SU-DHL-6 (cell line): Measurements from ENCODE around the gene FARP2.

Source experiments
- H2AFZ ChIP-seq: fragments of 200-600 bp; sonication (generic); 2 replicates; pipeline ENCODE4 v1.6.1; 2014; ENCODE audit warnings: low read depth, mild to moderate bottlenecking, moderate library complexity, mixed read lengths, antibody characterized with exemption, low read length; ENCODE audit not compliant: severe bottlenecking
- H3F3A ChIP-seq: fragments of 200-600 bp; shearing (Covaris generic); 2 replicates; pipeline ENCODE4 v1.6.0; 2016; ENCODE audit warnings: antibody characterized with exemption, mild to moderate bottlenecking; ENCODE audit not compliant: insufficient read depth
- H3K27ac ChIP-seq: fragments of 200-600 bp; sonication (generic); 2 replicates; pipeline ENCODE4 v1.5.1; 2016; ENCODE audit warnings: low read depth, mild to moderate bottlenecking, low read length, moderate library complexity, mixed read lengths
- H3K27me3 ChIP-seq: fragments of 200-600 bp; sonication (generic), shearing (Covaris generic); 2 replicates; pipeline ENCODE4 v1.6.0; 2014; ENCODE audit warnings: mild to moderate bottlenecking, low read length
- H3K36me3 ChIP-seq: fragments of 200-600 bp; sonication (generic); 2 replicates; pipeline ENCODE4 v1.6.1; 2014; ENCODE audit warnings: mild to moderate bottlenecking, low read length, mixed read lengths
- H3K4me2 ChIP-seq: fragments of 300-600, 200-600 bp; shearing (Covaris generic), sonication (generic); 2 replicates; pipeline ENCODE4 v1.6.0; 2014; ENCODE audit warnings: low read length, low read depth, mild to moderate bottlenecking; ENCODE audit not compliant: poor library complexity, severe bottlenecking
- H3K4me3 ChIP-seq: fragments of 200-600 bp; sonication (generic); 2 replicates; pipeline ENCODE4 v1.5.1; 2014; ENCODE audit warnings: antibody characterized with exemption, low read length, mild to moderate bottlenecking, mixed read lengths; ENCODE audit not compliant: insufficient read depth, poor library complexity, severe bottlenecking
- H3K79me2 ChIP-seq: fragments of 200-600 bp; sonication (generic); 2 replicates; pipeline ENCODE4 v1.6.1; 2014; ENCODE audit warnings: mild to moderate bottlenecking, low read length, moderate library complexity; ENCODE audit not compliant: insufficient read depth
- H3K9ac ChIP-seq: fragments of 200-600 bp; sonication (generic); 2 replicates; pipeline ENCODE4 v1.7.0; 2014; ENCODE audit warnings: mild to moderate bottlenecking, low read length
- H3K9me2 ChIP-seq: fragments of 200-600 bp; sonication (generic); replicated peaks from 2 replicates; pipeline ENCODE4 v1.6.1; 2014; ENCODE audit warnings: low read length; ENCODE audit not compliant: insufficient read depth
- H3K9me3 ChIP-seq: fragments of 200-600 bp; sonication (generic); 2 replicates; pipeline ENCODE4 v1.6.1; 2014; ENCODE audit warnings: low read length, mixed read lengths; ENCODE audit not compliant: insufficient read depth
- H4K20me1 ChIP-seq: fragments of 200-600 bp; sonication (generic); 2 replicates; pipeline ENCODE4 v1.6.1; 2014; ENCODE audit warnings: low read depth, mild to moderate bottlenecking, antibody characterized with exemption, low read length, moderate library complexity, mixed read lengths
- EZH2phosphoT487 ChIP-seq: fragments of 200-600 bp; sonication (generic), shearing (Covaris generic); conservative IDR thresholded peaks from 2 replicates; pipeline ENCODE4 v1.6.1; 2018; ENCODE audit warnings: mild to moderate bottlenecking, antibody characterized with exemption, low read length, moderate library complexity, mixed read lengths
- TF ChIP-seq, protein P1 (sequence below): fragments of 200-600 bp; sonication (generic); IDR thresholded peaks from one replicate; pipeline ENCODE4 v1.5.1; 2017; ENCODE audit warnings: antibody characterized with exemption, mild to moderate bottlenecking, low read length, moderate library complexity; ENCODE audit not compliant: insufficient read depth, poor library complexity, severe bottlenecking

FARP2 gene

DNA sequence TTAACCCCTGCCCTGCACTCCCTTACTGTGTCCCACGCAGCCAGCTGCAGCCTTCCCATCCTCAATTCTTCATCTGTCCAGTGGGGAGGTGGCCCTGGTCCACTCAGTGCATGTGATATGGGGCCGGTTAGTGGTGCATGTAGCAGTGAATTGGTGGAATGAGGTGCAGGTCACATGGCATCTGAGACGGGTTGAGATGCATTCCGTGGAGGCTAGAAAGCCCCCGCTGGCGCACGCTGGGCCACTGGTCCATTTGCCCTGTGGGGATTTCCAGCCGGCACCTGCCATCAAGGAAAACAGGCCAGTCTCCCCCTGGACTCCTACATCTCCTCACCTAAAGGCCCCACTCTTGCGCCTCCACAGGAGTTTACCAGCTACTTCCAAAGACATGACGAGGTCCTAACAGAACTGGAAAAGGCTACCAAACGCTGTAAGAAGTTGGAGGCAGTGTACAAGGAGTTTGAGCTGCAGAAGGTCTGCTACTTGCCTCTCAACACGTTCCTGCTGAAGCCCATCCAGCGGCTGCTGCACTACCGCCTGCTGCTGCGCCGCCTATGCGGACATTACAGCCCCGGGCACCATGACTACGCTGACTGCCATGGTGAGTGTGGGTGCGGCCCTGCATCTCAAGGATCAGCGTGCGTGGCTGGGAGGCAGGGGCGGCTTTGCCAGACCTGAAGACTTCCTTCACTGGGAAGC is 111.8 kb downstream of the FARP2 start:
- Histone ChIP-seq H3K27me3 (no peaks in the 10 kb centered on the region), H3K27ac (no peak overlapping the region), H3K9me3 (no peaks in the 10 kb centered on the region), H2AFZ (no peak overlapping the region), H3K9ac (no peak overlapping the region), H4K20me1 (no peaks in the 10 kb centered on the region), H3K36me3 (no peaks in the 10 kb centered on the region), H3K4me3 (no peak overlapping the region), H3K79me2 (no peaks in the 10 kb centered on the region), H3K4me2 (no peak overlapping the region), H3F3A (no peaks in the 10 kb centered on the region), H3K9me2 (no peaks in the 10 kb centered on the region)
- no peak for TF ChIP-seq EZH2phosphoT487
- TF ChIP-seq, protein P1, sequence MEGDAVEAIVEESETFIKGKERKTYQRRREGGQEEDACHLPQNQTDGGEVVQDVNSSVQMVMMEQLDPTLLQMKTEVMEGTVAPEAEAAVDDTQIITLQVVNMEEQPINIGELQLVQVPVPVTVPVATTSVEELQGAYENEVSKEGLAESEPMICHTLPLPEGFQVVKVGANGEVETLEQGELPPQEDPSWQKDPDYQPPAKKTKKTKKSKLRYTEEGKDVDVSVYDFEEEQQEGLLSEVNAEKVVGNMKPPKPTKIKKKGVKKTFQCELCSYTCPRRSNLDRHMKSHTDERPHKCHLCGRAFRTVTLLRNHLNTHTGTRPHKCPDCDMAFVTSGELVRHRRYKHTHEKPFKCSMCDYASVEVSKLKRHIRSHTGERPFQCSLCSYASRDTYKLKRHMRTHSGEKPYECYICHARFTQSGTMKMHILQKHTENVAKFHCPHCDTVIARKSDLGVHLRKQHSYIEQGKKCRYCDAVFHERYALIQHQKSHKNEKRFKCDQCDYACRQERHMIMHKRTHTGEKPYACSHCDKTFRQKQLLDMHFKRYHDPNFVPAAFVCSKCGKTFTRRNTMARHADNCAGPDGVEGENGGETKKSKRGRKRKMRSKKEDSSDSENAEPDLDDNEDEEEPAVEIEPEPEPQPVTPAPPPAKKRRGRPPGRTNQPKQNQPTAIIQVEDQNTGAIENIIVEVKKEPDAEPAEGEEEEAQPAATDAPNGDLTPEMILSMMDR = no peak

DNA sequence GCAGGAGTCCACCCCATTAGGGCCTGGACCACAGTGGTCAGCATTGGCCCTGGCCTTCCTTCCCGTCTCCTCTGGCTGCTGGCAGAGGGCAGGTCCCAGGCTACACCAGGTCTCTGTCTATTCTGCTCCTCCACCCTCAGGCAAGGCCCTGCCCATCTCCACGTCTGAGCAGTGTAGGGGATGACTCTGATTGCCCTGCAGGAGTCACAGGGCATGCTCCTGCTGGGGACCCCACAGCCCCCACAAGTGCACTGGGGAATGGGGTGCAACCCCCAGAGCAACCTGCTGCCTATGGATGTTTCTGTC is 112.3 kb downstream of the FARP2 start:
- no peaks in the 10 kb centered on the region for H3K9me2 ChIP-seq
- no peaks in the 10 kb centered on the region for H3K79me2 ChIP-seq
- no peaks in the 10 kb centered on the region for H3K9me3 ChIP-seq
- H3F3A ChIP-seq = no peaks in the 10 kb centered on the region
- no peak overlapping the region for H3K4me3 ChIP-seq
- H3K4me2 ChIP-seq = no peak overlapping the region
- no peaks in the 10 kb centered on the region for H4K20me1 ChIP-seq
- H2AFZ ChIP-seq = no peak overlapping the region
- TF ChIP-seq, protein P1 = no peak
- no peak for TF ChIP-seq EZH2phosphoT487
- no peaks in the 10 kb centered on the region for H3K27me3 ChIP-seq
- H3K27ac ChIP-seq = no peak overlapping the region
- no peaks in the 10 kb centered on the region for H3K36me3 ChIP-seq
- H3K9ac ChIP-seq = no peak overlapping the region

DNA sequence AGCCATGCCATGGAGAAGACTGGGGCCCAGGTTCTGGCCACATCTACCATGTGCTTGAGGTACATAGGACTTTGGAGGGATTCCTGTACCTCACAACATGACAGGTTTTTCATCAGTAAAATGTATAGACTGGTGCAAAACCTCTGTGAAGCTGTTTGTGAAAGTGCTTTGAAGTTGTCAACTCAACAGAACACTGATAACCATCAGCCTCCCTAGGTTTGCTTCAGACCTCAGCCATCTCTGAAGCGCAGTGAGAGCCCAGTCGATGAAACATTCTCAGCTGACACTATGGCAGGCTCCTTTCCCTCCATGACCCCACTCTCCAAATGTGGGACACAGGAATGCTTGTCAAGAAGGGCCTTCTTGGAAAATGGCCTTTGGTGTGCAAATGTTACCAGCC is 113.7 kb downstream of the FARP2 start:
- Histone ChIP-seq H3K9me2 (no peaks in the 10 kb centered on the region), H3K4me2 (no peak overlapping the region), H3K79me2 (no peaks in the 10 kb centered on the region), H3K36me3 (no peaks in the 10 kb centered on the region), H3K9ac (no peak overlapping the region), H3K27ac (no peak overlapping the region), H3K9me3 (no peaks in the 10 kb centered on the region), H3F3A (no peaks in the 10 kb centered on the region), H4K20me1 (no peaks in the 10 kb centered on the region), H3K4me3 (no peak overlapping the region), H3K27me3 (no peaks in the 10 kb centered on the region), H2AFZ (no peak overlapping the region)
- TF ChIP-seq EZH2phosphoT487 = no peak
- TF ChIP-seq, protein P1 = no peak
